Measurements from ENCODE around the gene IFT81.

The IFT81 gene

GRCh38 chr12:110170535-110171185 lies 46.5 kb downstream of the IFT81 start:
- H3K9me3 ChIP-seq (ENCODE audit: insufficient read depth, low read depth, low read length) = no peaks in the 10 kb centered on the region
- no peaks in the 10 kb centered on the region for H3K36me3 ChIP-seq (ENCODE audit: insufficient read depth, low read depth, low read length)
- H3K4me1 ChIP-seq (ENCODE audit: insufficient read depth, low read length) = no peaks in the 10 kb centered on the region; the same call in 1 of the 2 replicates
- H3K27ac ChIP-seq (ENCODE audit: low read length) = no peak overlapping the region
- no peak overlapping the region for H3K9ac ChIP-seq (ENCODE audit: low read depth, low read length)
- H3K27me3 ChIP-seq (ENCODE audit: insufficient read depth, low read length) = no peaks in the 10 kb centered on the region
- H3K4me3 ChIP-seq (ENCODE audit: low read length) = no peak overlapping the region

GRCh38 chr12:110171186-110171538 lies 47.0 kb downstream of the IFT81 start:
- no peak overlapping the region for H3K9ac ChIP-seq (ENCODE audit: low read depth, low read length)
- H3K9me3 ChIP-seq (ENCODE audit: insufficient read depth, low read depth, low read length) = no peaks in the 10 kb centered on the region
- H3K4me3 ChIP-seq (ENCODE audit: low read length) = no peak overlapping the region
- no peak overlapping the region for H3K27ac ChIP-seq (ENCODE audit: low read length)
- H3K4me1 ChIP-seq (ENCODE audit: insufficient read depth, low read length) = no peaks in the 10 kb centered on the region
- H3K27me3 ChIP-seq (ENCODE audit: insufficient read depth, low read length) = no peaks in the 10 kb centered on the region
- no peaks in the 10 kb centered on the region for H3K36me3 ChIP-seq (ENCODE audit: insufficient read depth, low read depth, low read length)

- no peak overlapping the region for H3K27ac ChIP-seq (ENCODE audit: low read length)
- H3K4me3 ChIP-seq (ENCODE audit: low read length) = no peak overlapping the region
- H3K9ac ChIP-seq (ENCODE audit: low read depth, low read length) = no peak overlapping the region
- no peaks in the 10 kb centered on the region for H3K27me3 ChIP-seq (ENCODE audit: insufficient read depth, low read length)
- no peaks in the 10 kb centered on the region for H3K36me3 ChIP-seq (ENCODE audit: insufficient read depth, low read depth, low read length)
- H3K4me1 ChIP-seq (ENCODE audit: insufficient read depth, low read length) = no peaks in the 10 kb centered on the region
- no peaks in the 10 kb centered on the region for H3K9me3 ChIP-seq (ENCODE audit: insufficient read depth, low read depth, low read length)
Measured at GRCh38 chr12:110171636-110172035, 47.5 kb downstream of the IFT81 start.

GRCh38 chr12:110174373-110174996 lies 50.3 kb downstream of the IFT81 start:
- Histone ChIP-seq H3K9me3 (ENCODE audit: insufficient read depth, low read depth, low read length) (no peaks in the 10 kb centered on the region), H3K4me1 (ENCODE audit: insufficient read depth, low read length) (no peaks in the 10 kb centered on the region), H3K27ac (ENCODE audit: low read length) (no peak overlapping the region), H3K36me3 (ENCODE audit: insufficient read depth, low read depth, low read length) (no peaks in the 10 kb centered on the region), H3K27me3 (ENCODE audit: insufficient read depth, low read length) (no peaks in the 10 kb centered on the region), H3K4me3 (ENCODE audit: low read length) (no peak overlapping the region), H3K9ac (ENCODE audit: low read depth, low read length) (no peak overlapping the region)

- H3K4me1 ChIP-seq (ENCODE audit: insufficient read depth, low read length) = no peaks in the 10 kb centered on the region
- no peaks in the 10 kb centered on the region for H3K36me3 ChIP-seq (ENCODE audit: insufficient read depth, low read depth, low read length)
- no peaks in the 10 kb centered on the region for H3K27me3 ChIP-seq (ENCODE audit: insufficient read depth, low read length)
- H3K4me3 ChIP-seq (ENCODE audit: low read length) = no peak overlapping the region
- no peaks in the 10 kb centered on the region for H3K9me3 ChIP-seq (ENCODE audit: insufficient read depth, low read depth, low read length)
- H3K9ac ChIP-seq (ENCODE audit: low read depth, low read length) = no peak overlapping the region
- no peak overlapping the region for H3K27ac ChIP-seq (ENCODE audit: low read length)
Measured at GRCh38 chr12:110175201-110175600, 51.0 kb downstream of the IFT81 start.

GRCh38 chr12:110176745-110177144 lies 52.6 kb downstream of the IFT81 start:
- H3K27me3 ChIP-seq (ENCODE audit: insufficient read depth, low read length) = no peaks in the 10 kb centered on the region
- H3K9ac ChIP-seq (ENCODE audit: low read depth, low read length) = no peak overlapping the region
- H3K36me3 ChIP-seq (ENCODE audit: insufficient read depth, low read depth, low read length) = peaks cover 4% of the 10 kb centered on the region; the same call in 1 of the 2 replicates
- H3K4me1 ChIP-seq (ENCODE audit: insufficient read depth, low read length) = no peaks in the 10 kb centered on the region
- H3K9me3 ChIP-seq (ENCODE audit: insufficient read depth, low read depth, low read length) = no peaks in the 10 kb centered on the region
- no peak overlapping the region for H3K27ac ChIP-seq (ENCODE audit: low read length)
- no peak overlapping the region for H3K4me3 ChIP-seq (ENCODE audit: low read length)

- H3K4me1 ChIP-seq (ENCODE audit: insufficient read depth, low read length) = no peaks in the 10 kb centered on the region
- no peak overlapping the region for H3K9ac ChIP-seq (ENCODE audit: low read depth, low read length)
- H3K27me3 ChIP-seq (ENCODE audit: insufficient read depth, low read length) = no peaks in the 10 kb centered on the region
- peaks cover 11% of the 10 kb centered on the region for H3K36me3 ChIP-seq (ENCODE audit: insufficient read depth, low read depth, low read length)
- H3K9me3 ChIP-seq (ENCODE audit: insufficient read depth, low read depth, low read length) = no peaks in the 10 kb centered on the region
- no peak overlapping the region for H3K27ac ChIP-seq (ENCODE audit: low read length)
- no peak overlapping the region for H3K4me3 ChIP-seq (ENCODE audit: low read length)
Measured at GRCh38 chr12:110179291-110179690, 55.1 kb downstream of the IFT81 start.

GRCh38 chr12:110180591-110181005 lies 56.4 kb downstream of the IFT81 start:
- H3K4me1 ChIP-seq (ENCODE audit: insufficient read depth, low read length) = no peaks in the 10 kb centered on the region
- no peak overlapping the region for H3K4me3 ChIP-seq (ENCODE audit: low read length)
- H3K9me3 ChIP-seq (ENCODE audit: insufficient read depth, low read depth, low read length) = peaks cover under 1% of the 10 kb centered on the region; the same call in 1 of the 2 replicates
- H3K36me3 ChIP-seq (ENCODE audit: insufficient read depth, low read depth, low read length) = peaks cover 11% of the 10 kb centered on the region
- no peak overlapping the region for H3K9ac ChIP-seq (ENCODE audit: low read depth, low read length)
- no peaks in the 10 kb centered on the region for H3K27me3 ChIP-seq (ENCODE audit: insufficient read depth, low read length)
- H3K27ac ChIP-seq (ENCODE audit: low read length) = no peak overlapping the region

- no peak overlapping the region for H3K27ac ChIP-seq (ENCODE audit: low read length)
- H3K27me3 ChIP-seq (ENCODE audit: insufficient read depth, low read length) = no peaks in the 10 kb centered on the region
- no peak overlapping the region for H3K9ac ChIP-seq (ENCODE audit: low read depth, low read length)
- H3K36me3 ChIP-seq (ENCODE audit: insufficient read depth, low read depth, low read length) = peaks cover 21% of the 10 kb centered on the region
- no peaks in the 10 kb centered on the region for H3K4me1 ChIP-seq (ENCODE audit: insufficient read depth, low read length)
- H3K9me3 ChIP-seq (ENCODE audit: insufficient read depth, low read depth, low read length) = peaks cover 13% of the 10 kb centered on the region; the same call in 1 of the 2 replicates
- H3K4me3 ChIP-seq (ENCODE audit: low read length) = no peak overlapping the region
Measured at GRCh38 chr12:110182281-110182680, 58.1 kb downstream of the IFT81 start.

GRCh38 chr12:110183386-110183785 lies 59.2 kb downstream of the IFT81 start:
- no peaks in the 10 kb centered on the region for H3K4me1 ChIP-seq (ENCODE audit: insufficient read depth, low read length)
- H3K27ac ChIP-seq (ENCODE audit: low read length) = no peak overlapping the region
- no peak overlapping the region for H3K9ac ChIP-seq (ENCODE audit: low read depth, low read length)
- no peak overlapping the region for H3K4me3 ChIP-seq (ENCODE audit: low read length)
- peaks cover 13% of the 10 kb centered on the region; the same call in 1 of the 2 replicates for H3K9me3 ChIP-seq (ENCODE audit: insufficient read depth, low read depth, low read length)
- H3K27me3 ChIP-seq (ENCODE audit: insufficient read depth, low read length) = no peaks in the 10 kb centered on the region
- H3K36me3 ChIP-seq (ENCODE audit: insufficient read depth, low read depth, low read length) = peaks cover 21% of the 10 kb centered on the region

- H3K27me3 ChIP-seq (ENCODE audit: insufficient read depth, low read length) = no peaks in the 10 kb centered on the region
- H3K27ac ChIP-seq (ENCODE audit: low read length) = no peak overlapping the region
- H3K4me1 ChIP-seq (ENCODE audit: insufficient read depth, low read length) = no peaks in the 10 kb centered on the region
Measured at GRCh38 chr12:110185626-110186025, 61.5 kb downstream of the IFT81 start.

GRCh38 chr12:110186059-110186458 lies 61.9 kb downstream of the IFT81 start:
- Histone ChIP-seq H3K27me3 (ENCODE audit: insufficient read depth, low read length) (no peaks in the 10 kb centered on the region), H3K4me1 (ENCODE audit: insufficient read depth, low read length) (no peaks in the 10 kb centered on the region), H3K9ac (ENCODE audit: low read depth, low read length) (no peak overlapping the region), H3K9me3 (ENCODE audit: insufficient read depth, low read depth, low read length) (peaks cover 13% of the 10 kb centered on the region; the same call in 1 of the 2 replicates), H3K36me3 (ENCODE audit: insufficient read depth, low read depth, low read length) (peaks cover 21% of the 10 kb centered on the region), H3K4me3 (ENCODE audit: low read length) (no peak overlapping the region), H3K27ac (ENCODE audit: low read length) (no peak overlapping the region)

More at GRCh38 chr12:110185626-110186025, 61.5 kb downstream of the IFT81 start:
- Histone ChIP-seq H3K9me3 (ENCODE audit: insufficient read depth, low read depth, low read length) (peaks cover 13% of the 10 kb centered on the region; the same call in 1 of the 2 replicates), H3K36me3 (ENCODE audit: insufficient read depth, low read depth, low read length) (peaks cover 21% of the 10 kb centered on the region), H3K9ac (ENCODE audit: low read depth, low read length) (no peak overlapping the region), H3K4me3 (ENCODE audit: low read length) (no peak overlapping the region)

Measured in iPS-20b (cell line).